ENCODE results near the gene CNTNAP2.
"Not testable (repeated sequence)": the region's sequence is repeated elsewhere in the genome, so short reads cannot be mapped to it uniquely, and the experiment has no call there.

The CNTNAP2 gene

DNA sequence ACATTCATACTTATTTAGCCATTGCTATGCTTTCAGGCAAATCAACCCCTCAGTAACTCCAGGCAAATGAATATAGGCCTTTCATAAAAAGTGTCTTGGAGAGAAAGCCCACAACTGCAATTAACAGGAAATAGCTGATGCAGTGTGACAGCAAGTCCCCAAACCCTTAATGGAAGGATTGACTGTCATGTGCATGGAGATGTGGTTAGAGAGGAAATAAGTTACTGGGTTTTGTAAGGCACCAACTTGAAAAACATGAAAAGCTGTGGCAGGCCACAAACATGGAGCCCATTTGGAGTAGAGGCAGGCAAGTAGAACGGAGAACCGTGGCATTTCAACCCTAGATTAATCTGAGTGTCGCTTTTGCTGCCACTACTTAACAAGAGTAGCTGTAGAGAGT lies 1924.6 kb downstream of the CNTNAP2 start:
- H3K27me3 Mint-ChIP-seq = no peaks in the 10 kb centered on the region
- H3K9me3 Mint-ChIP-seq = no peaks in the 10 kb centered on the region
- no peak overlapping the region for H3K27ac Mint-ChIP-seq
- no peak for ATAC-seq (replicated peaks)
- H3K36me3 Mint-ChIP-seq = no peaks in the 10 kb centered on the region
- no peak overlapping the region for H3K4me3 Mint-ChIP-seq
- no peaks in the 10 kb centered on the region for H3K4me1 Mint-ChIP-seq
- no peak for DNase-seq

DNA sequence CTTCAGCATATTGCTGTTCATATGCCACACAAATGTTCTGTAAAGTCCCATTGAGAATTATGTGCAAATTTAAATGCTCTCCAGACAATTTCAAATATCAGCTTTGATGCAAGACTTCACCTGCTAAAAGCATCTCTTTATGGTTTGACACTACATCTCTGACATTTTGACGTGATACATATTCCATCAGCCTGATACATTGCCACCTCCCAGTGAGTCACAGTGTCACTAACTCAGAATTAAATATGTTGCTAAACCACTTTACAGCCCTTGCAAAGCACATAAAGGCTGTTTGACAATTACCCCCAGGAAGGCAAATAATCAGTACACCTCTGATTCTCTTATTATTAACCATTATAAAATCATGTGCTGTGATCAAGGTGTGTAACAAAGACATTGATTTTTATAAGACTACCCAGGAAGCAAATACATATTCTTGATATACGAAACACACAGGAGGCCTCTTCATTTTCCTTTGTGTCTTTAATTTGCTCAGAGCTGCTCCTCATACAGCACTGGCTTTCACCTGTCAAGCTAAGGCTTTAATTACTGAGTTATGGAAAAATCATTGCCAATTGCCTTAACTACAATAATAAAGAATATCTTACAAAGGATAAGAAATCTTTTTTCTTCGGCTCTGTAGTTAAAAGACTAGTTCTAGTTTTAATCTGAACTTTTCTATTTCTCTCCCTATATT lies 1926.5 kb downstream of the CNTNAP2 start:
- H3K27ac Mint-ChIP-seq = no peak overlapping the region
- no peak for DNase-seq
- no peak overlapping the region for H3K4me3 Mint-ChIP-seq
- no peaks in the 10 kb centered on the region for H3K4me1 Mint-ChIP-seq
- no peak for ATAC-seq (replicated peaks)
- H3K27me3 Mint-ChIP-seq = no peaks in the 10 kb centered on the region
- H3K9me3 Mint-ChIP-seq = peaks cover 0 to 2% of the 10 kb centered on the region in 2 donors
- no peaks in the 10 kb centered on the region for H3K36me3 Mint-ChIP-seq

DNA sequence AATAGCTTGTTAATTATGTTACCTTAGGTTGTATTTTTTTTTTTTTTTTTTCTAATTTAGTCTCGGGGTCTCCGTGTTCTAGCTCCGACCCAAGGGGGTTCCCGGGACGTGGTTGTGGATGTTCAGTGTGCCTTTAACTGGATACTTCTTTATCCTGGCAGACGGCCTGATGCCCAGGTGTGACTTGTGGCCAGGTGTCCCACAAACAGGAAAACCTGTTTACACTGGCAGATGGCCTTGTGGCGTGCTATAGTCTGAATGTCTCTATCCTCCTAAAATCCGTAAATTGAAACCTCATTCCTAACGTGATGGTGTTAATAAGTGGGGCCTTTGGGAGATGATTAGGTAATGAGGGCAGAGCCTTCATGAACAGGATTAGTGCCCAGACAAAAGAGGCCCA lies 1927.6 kb downstream of the CNTNAP2 start:
- Mint-ChIP-seq H3K36me3 (no peaks in the 10 kb centered on the region), H3K9me3 (peaks cover 0 to 2% of the 10 kb centered on the region in 2 donors), H3K27ac (no peak overlapping the region), H3K4me3 (no peak overlapping the region), H3K4me1 (no peaks in the 10 kb centered on the region), H3K27me3 (no peaks in the 10 kb centered on the region)
- ATAC-seq (replicated peaks) (no peak), DNase-seq (no peak)

DNA sequence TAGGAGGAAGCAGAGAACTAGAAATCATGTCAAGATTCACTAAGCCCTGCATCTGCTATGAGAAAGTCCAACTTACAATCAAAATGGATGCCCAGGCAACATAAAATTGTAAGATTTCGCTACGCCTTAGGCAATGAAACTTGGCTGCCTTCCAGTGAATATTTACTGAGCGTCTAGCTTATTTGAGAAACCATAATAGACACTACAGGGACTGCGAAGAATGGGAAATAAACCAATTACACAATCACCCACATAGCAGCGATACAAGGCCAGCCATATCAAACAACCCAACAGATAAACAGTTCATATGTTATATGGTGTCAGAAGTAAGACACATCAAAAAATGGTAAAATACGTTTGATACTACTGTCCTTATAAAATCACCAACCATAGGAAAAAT lies 1928.9 kb downstream of the CNTNAP2 start:
- H3K27me3 Mint-ChIP-seq = no peaks in the 10 kb centered on the region

DNA sequence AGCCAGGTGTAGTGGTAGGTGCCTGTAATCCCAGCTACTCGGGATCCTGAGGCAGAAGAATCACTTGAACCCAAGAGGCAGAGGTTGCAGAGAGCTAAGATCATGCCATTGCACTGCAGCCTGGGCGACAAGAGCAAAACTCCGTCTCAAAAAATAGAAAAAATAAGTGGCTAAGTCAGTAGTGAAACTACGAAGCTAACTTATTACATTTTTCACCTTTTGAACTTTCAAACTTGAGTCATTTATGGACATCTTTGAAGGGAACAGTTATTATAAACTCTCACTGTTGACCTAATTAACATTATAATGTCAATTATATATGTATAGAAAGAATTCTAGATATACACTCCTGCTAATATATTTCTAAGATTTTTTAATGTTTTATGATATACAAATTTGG lies 1932.5 kb downstream of the CNTNAP2 start:
- H3K27me3 Mint-ChIP-seq = no peaks in the 10 kb centered on the region
- peaks cover 0 to 10% of the 10 kb centered on the region in 2 donors for H3K4me1 Mint-ChIP-seq
- no peak overlapping the region for H3K27ac Mint-ChIP-seq
- ATAC-seq (replicated peaks) (no peak), DNase-seq (no peak)
- H3K9me3 Mint-ChIP-seq = peaks cover 0 to 2% of the 10 kb centered on the region in 2 donors
- no peaks in the 10 kb centered on the region for H3K36me3 Mint-ChIP-seq
- H3K4me3 Mint-ChIP-seq = no peak overlapping the region

More for the DNA sequence above, 1928.9 kb downstream of the CNTNAP2 start:
- DNase-seq = no peak
- Mint-ChIP-seq H3K4me3 (no peak overlapping the region), H3K27ac (no peak overlapping the region), H3K36me3 (no peaks in the 10 kb centered on the region), H3K4me1 (no peaks in the 10 kb centered on the region), H3K9me3 (peaks cover 0 to 2% of the 10 kb centered on the region in 2 donors)
- no peak for ATAC-seq (replicated peaks)

- Mint-ChIP-seq H3K27ac (no peak overlapping the region), H3K9me3 (peaks cover 0 to 2% of the 10 kb centered on the region in 2 donors), H3K27me3 (no peaks in the 10 kb centered on the region), H3K36me3 (no peaks in the 10 kb centered on the region), H3K4me3 (no peak overlapping the region), H3K4me1 (peaks cover 0 to 10% of the 10 kb centered on the region in 2 donors)
- DNase-seq = no peak
- no peak for ATAC-seq (replicated peaks)
Measured at GRCh38 chr7:148050492-148051158, 1934.0 kb downstream of the CNTNAP2 start.

GRCh38 chr7:148056406-148056805 lies 1939.8 kb downstream of the CNTNAP2 start:
- Mint-ChIP-seq H3K27me3 (no peaks in the 10 kb centered on the region), H3K27ac (no peak overlapping the region), H3K9me3 (no peaks in the 10 kb centered on the region), H3K4me1 (peaks cover 0 to 11% of the 10 kb centered on the region in 2 donors), H3K4me3 (no peak overlapping the region), H3K36me3 (no peaks in the 10 kb centered on the region)
- no peak for DNase-seq
- ATAC-seq (replicated peaks) = no peak

- H3K27ac Mint-ChIP-seq = no peak overlapping the region
- no peaks in the 10 kb centered on the region for H3K9me3 Mint-ChIP-seq
- H3K36me3 Mint-ChIP-seq = no peaks in the 10 kb centered on the region
- DNase-seq (no peak), ATAC-seq (replicated peaks) (no peak)
- no peak overlapping the region for H3K4me3 Mint-ChIP-seq
- no peaks in the 10 kb centered on the region for H3K27me3 Mint-ChIP-seq
- peaks cover 0 to 5% of the 10 kb centered on the region in 2 donors for H3K4me1 Mint-ChIP-seq
Measured at GRCh38 chr7:148058092-148058491, 1941.5 kb downstream of the CNTNAP2 start.

DNA sequence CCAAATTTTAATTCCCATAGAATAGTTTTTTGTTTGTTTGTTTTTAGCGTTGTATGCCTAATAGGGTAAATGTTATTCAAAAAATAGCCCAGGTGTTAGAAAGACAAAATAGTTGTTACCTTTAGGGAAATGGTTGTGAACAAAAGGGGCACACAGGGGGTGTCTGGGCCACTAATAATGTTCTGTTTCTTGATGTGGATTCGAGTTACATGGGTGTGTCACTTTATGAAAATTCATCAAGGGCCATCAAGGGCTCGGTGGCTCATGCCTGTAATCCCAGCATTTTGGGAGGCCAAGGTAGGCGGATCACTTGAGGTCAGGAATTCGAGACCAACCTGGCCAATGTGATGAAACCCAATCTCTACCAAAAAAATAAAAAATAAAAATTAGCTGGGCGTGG lies 1942.2 kb downstream of the CNTNAP2 start:
- H3K36me3 Mint-ChIP-seq = no peaks in the 10 kb centered on the region
- H3K4me1 Mint-ChIP-seq = peaks cover 0 to 5% of the 10 kb centered on the region in 2 donors
- H3K9me3 Mint-ChIP-seq = peaks cover 0 to 4% of the 10 kb centered on the region in 2 donors
- ATAC-seq (replicated peaks) (no peak), DNase-seq (no peak)
- no peak overlapping the region for H3K4me3 Mint-ChIP-seq
- no peaks in the 10 kb centered on the region for H3K27me3 Mint-ChIP-seq
- H3K27ac Mint-ChIP-seq = no peak overlapping the region

DNA sequence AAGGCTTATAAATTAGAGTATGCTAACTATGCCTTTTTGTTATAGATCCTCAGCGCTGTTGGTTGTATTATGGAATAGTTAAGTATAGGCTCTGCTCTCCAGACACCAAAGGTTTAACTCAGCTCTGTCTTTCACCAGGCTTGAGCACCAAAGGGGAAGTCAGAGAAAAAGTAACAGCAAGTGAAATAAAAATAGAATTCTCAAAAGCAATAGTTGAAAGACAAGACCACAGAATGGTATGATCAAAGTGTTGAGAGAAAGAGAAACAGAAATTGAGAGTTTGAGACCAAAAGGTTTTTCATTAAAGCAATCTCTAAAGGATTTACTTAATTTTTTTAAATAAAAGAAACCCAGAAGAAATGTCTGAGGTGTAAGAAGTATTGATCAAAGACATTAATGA lies 1944.1 kb downstream of the CNTNAP2 start:
- no peak overlapping the region for H3K27ac Mint-ChIP-seq
- peaks cover 0 to 5% of the 10 kb centered on the region in 2 donors for H3K4me1 Mint-ChIP-seq
- no peaks in the 10 kb centered on the region for H3K36me3 Mint-ChIP-seq
- peak overlapping the region in 1 of 2 donors; percentile 8 for H3K4me3 Mint-ChIP-seq
- no peaks in the 10 kb centered on the region for H3K27me3 Mint-ChIP-seq
- peaks cover 0 to 9% of the 10 kb centered on the region in 2 donors for H3K9me3 Mint-ChIP-seq
- DNase-seq = no peak
- ATAC-seq (replicated peaks) = peak in 1 of 2 donors; percentile 29

GRCh38 chr7:148078111-148078510 lies 1961.5 kb downstream of the CNTNAP2 start:
- not testable (repeated sequence) for DNase-seq; H3K4me1 Mint-ChIP-seq; H3K36me3 Mint-ChIP-seq; H3K27me3 Mint-ChIP-seq; H3K9me3 Mint-ChIP-seq; H3K4me3 Mint-ChIP-seq; ATAC-seq (replicated peaks); H3K27ac Mint-ChIP-seq

- Mint-ChIP-seq H3K4me3 (no peak overlapping the region), H3K27ac (no peak overlapping the region), H3K9me3 (no peaks in the 10 kb centered on the region), H3K4me1 (no peaks in the 10 kb centered on the region), H3K36me3 (no peaks in the 10 kb centered on the region), H3K27me3 (peaks cover 0 to 4% of the 10 kb centered on the region in 2 donors)
- ATAC-seq (replicated peaks) (no peak), DNase-seq (no peak)
Measured at GRCh38 chr7:148079206-148080080, 1962.8 kb downstream of the CNTNAP2 start.

DNA sequence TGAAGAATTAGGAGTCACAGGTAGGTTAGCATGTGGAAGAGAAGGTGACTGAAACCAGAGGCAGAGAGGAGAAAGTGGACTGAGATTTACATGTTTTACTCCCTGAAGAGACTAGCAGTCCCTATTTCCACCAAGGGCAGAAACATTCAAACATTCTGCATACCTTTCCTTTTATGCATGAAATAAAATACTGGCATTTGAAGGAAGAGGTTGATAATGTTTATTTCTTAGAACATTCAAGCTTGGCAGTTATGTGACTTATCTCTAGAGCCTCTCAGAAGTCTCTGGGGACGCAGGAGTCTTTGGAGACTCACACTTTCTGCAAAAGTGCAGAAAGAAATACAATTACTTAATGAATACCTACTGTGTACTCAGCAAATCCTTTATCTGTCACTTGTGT lies 1966.8 kb downstream of the CNTNAP2 start:
- Mint-ChIP-seq H3K27me3 (peaks cover 0 to 4% of the 10 kb centered on the region in 2 donors), H3K4me3 (no peak overlapping the region), H3K9me3 (no peaks in the 10 kb centered on the region), H3K36me3 (no peaks in the 10 kb centered on the region), H3K4me1 (no peaks in the 10 kb centered on the region), H3K27ac (no peak overlapping the region)
- ATAC-seq (replicated peaks) = no peak
- no peak for DNase-seq

GRCh38 chr7:148084138-148084537 lies 1967.5 kb downstream of the CNTNAP2 start:
- H3K27me3 Mint-ChIP-seq = peaks cover 0 to 4% of the 10 kb centered on the region in 2 donors
- H3K4me1 Mint-ChIP-seq = no peaks in the 10 kb centered on the region
- DNase-seq (peak; percentile 6), ATAC-seq (replicated peaks) (peak; percentile 69 to 73)
- no peaks in the 10 kb centered on the region for H3K36me3 Mint-ChIP-seq
- H3K9me3 Mint-ChIP-seq = no peaks in the 10 kb centered on the region
- H3K4me3 Mint-ChIP-seq = no peak overlapping the region
- H3K27ac Mint-ChIP-seq = no peak overlapping the region

Data from stimulated activated naive B cell treated with anti-CD40 and anti-IgM and Interleukin-4, amounts not matched to agents 10 μg/mL and 1 μg/mL and 100 μg/mL, for 72 hours (primary cell).